Urinary bladder (tissue), 4 donors: ENCODE results near the gene TMCC1. TPM values are rescaled to one million over a fixed set of nuclear protein-coding genes. Genes with fewer than 3 reads are reported as not detected.
"Not testable (repeated sequence)": the region's sequence is repeated elsewhere in the genome, so short reads cannot be mapped to it uniquely, and the experiment has no call there.

Source experiments
- DNase-seq: peaks from one replicate; pipeline ENCODE4 v3.0.0-alpha.2; 2015; ENCODE audit errors: extremely low spot score
- H3K27ac ChIP-seq: one replicate; pipeline ENCODE4 v1.5.1; 2013; ENCODE audit warnings: low read depth, mild to moderate bottlenecking, moderate library complexity
- H3K36me3 ChIP-seq: one replicate; pipeline ENCODE4 v1.6.1; 2013; ENCODE audit warnings: mild to moderate bottlenecking, moderate library complexity; ENCODE audit not compliant: insufficient read depth
- H3K4me1 ChIP-seq: one replicate; pipeline ENCODE4 v1.6.1; 2013; ENCODE audit warnings: mild to moderate bottlenecking, moderate library complexity; ENCODE audit not compliant: insufficient read depth
- H3K4me3 ChIP-seq: one replicate; pipeline ENCODE4 v1.5.1; 2013; ENCODE audit warnings: low read depth, low read length
- WGBS: extraction: QIAGEN DNeasy Blood & Tissue Kit; methylation state at CpG from one replicate; pipeline ENCODE4 v1.1.7; 2013; 5-methylcytosine and 5-hydroxymethylcytosine counted together
- polyA plus RNA-seq: library from polyadenylated mRNA; stranded (reverse); fragments of 200-250 nt; gene quantifications from one replicate; pipeline ENCODE4 v1.2.3, GENCODE V29; 2013
- total RNA-seq: library from RNA; depleted of rRNA; stranded (reverse); fragments of >200 nt; gene quantifications from one replicate; pipeline ENCODE4 v1.2.3, GENCODE V29; 2014
- donor health status: healthy with polysubstance abuse.
- donor health status: healthy.

Gene TMCC1
- total and polyA plus RNA-seq, 2 donors: 14.5 to 44.1 TPM

DNA sequence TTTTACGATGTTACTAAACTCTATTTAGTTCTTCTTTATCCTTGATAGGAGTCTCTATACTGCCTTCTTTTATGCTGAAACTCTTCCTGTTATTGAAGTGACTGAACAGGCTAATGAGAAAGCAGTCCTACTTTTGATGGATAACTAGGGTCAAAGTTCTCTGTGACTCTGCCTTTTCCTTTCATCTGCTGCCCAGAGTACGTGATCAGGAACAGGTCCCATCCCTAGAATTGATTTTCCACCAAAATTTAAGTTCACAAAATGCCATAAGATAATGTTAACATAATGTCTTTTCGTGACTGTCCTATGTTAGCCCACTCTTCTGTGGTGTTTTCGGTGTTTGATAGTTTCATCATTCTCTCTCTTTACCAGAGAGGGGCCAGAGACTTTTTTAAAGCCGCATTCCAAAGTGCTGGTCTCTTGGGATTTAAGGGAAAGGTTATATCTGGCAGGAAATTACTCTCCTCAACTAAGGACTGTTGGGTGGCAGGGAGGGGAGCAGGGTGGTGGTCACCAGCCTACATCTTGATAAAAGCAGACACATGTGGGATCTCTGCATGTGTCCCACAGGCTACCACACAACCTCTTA, 236.8 kb downstream of the TMCC1 start:
- 89% methylated on average over 5 of the region's 5 CpGs for WGBS
- H3K27ac ChIP-seq: no peak overlapping the region
- no peak for DNase-seq

GRCh38 chr3:129655291-129655700, 238.2 kb downstream of the TMCC1 start:
- Histone ChIP-seq H3K4me1 (no peaks in the 10 kb centered on the region), H3K36me3 (no peaks in the 10 kb centered on the region), H3K4me3 (no peak overlapping the region), H3K27ac (no peak overlapping the region)
- WGBS: 91% methylated on average over 4 of the region's 4 CpGs
- no peak for DNase-seq

More for the DNA sequence above, 236.8 kb downstream of the TMCC1 start:
- Histone ChIP-seq H3K4me1 (no peaks in the 10 kb centered on the region), H3K36me3 (no peaks in the 10 kb centered on the region), H3K4me3 (no peak overlapping the region)

DNA sequence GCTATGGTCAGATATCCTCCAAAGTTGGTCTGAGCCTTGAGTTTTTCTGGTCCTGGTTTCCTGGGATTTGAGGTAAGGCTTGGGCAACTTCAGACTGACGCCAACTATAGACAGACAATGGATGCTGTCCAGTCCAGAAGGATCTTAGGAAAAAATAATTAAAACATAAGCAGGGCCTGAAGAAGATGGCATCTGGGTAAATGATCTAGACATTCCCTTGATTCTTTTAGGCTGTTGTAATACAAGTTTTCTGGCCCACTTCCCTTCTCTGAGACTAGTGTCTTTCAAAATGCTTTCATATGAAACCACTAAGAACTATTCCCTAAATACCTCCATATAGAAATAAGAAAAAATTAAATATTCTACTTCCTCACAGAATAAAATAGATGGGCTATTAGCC, 239.4 kb downstream of the TMCC1 start:
- 94% methylated on average over 1 of the region's 1 CpG for WGBS
- DNase-seq: no peak

DNA sequence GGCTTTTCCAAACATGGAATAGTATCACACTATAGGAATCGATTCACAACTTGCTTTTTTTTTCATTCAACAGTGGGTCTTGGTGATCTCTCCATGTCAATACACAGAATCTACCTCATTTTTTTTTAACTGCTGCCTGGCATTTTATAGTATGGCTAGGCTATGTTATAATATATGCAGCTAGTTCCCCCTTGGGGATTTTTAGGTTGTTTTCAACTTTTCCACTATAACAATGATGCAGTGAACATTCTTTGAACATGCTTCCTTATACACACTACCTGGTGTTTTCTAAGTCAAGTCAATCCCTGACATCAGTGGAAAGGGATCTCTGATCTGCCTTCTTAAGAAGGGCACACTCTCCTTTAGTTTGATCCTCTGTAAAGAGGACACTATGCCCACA, 240.5 kb downstream of the TMCC1 start:
- Histone ChIP-seq H3K4me1 (no peaks in the 10 kb centered on the region), H3K27ac (no peak overlapping the region), H3K36me3 (no peaks in the 10 kb centered on the region), H3K4me3 (no peak overlapping the region)
- DNase-seq: no peak
- WGBS: 73% methylated on average over 1 of the region's 1 CpG

More for the DNA sequence above, 239.4 kb downstream of the TMCC1 start:
- H3K27ac ChIP-seq: no peak overlapping the region
- no peaks in the 10 kb centered on the region for H3K4me1 ChIP-seq
- H3K4me3 ChIP-seq: no peak overlapping the region
- H3K36me3 ChIP-seq: no peaks in the 10 kb centered on the region

GRCh38 chr3:129651435-129652202, 241.9 kb downstream of the TMCC1 start:
- 66% methylated on average over 8 of the region's 8 CpGs for WGBS
- DNase-seq: no peak

GRCh38 chr3:129650256-129650872, 243.1 kb downstream of the TMCC1 start:
- WGBS: 29% methylated on average over 7 of the region's 7 CpGs
- Histone ChIP-seq H3K4me1 (no peaks in the 10 kb centered on the region), H3K27ac (no peak overlapping the region), H3K36me3 (no peaks in the 10 kb centered on the region), H3K4me3 (no peak overlapping the region)
- DNase-seq: no peak

More at GRCh38 chr3:129651435-129652202, 241.9 kb downstream of the TMCC1 start:
- Histone ChIP-seq H3K4me1 (no peaks in the 10 kb centered on the region), H3K27ac (no peak overlapping the region), H3K4me3 (no peak overlapping the region), H3K36me3 (no peaks in the 10 kb centered on the region)

DNA sequence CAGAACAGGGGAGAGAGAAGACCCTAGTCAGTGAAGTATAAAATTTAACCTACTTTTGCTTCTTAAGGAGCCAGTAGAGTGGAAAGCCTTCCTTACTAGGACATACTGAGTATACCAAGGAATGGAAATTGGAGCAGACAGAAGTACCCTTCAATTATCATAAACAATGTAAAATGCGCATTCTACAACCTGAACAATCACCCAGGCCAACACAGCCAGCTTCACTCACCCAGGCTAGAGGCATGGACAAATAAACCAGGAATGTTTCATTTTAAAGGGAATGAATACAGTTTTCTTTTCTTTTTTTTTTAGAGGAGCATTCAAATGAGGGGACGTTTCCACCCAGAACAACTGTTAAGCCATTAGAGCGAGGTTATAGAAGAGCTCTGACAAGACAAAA, 245.1 kb downstream of the TMCC1 start:
- Histone ChIP-seq H3K4me1 (no peaks in the 10 kb centered on the region), H3K4me3 (no peak overlapping the region), H3K36me3 (no peaks in the 10 kb centered on the region), H3K27ac (no peak overlapping the region)
- 85% methylated on average over 3 of the region's 3 CpGs for WGBS
- no peak for DNase-seq

- Histone ChIP-seq H3K4me1 (no peaks in the 10 kb centered on the region), H3K4me3 (no peak overlapping the region), H3K36me3 (no peaks in the 10 kb centered on the region), H3K27ac (no peak overlapping the region)
- 74% methylated on average over 5 of the region's 5 CpGs for WGBS
- no peak for DNase-seq
Measured at GRCh38 chr3:129645286-129645685, 248.2 kb downstream of the TMCC1 start.

- 82% methylated on average over 3 of the region's 3 CpGs for WGBS
- no peaks in the 10 kb centered on the region for H3K4me1 ChIP-seq
- no peak for DNase-seq
- no peak overlapping the region for H3K4me3 ChIP-seq
- H3K36me3 ChIP-seq: no peaks in the 10 kb centered on the region
- H3K27ac ChIP-seq: no peak overlapping the region
Measured at GRCh38 chr3:129644836-129645235, 248.7 kb downstream of the TMCC1 start.

- not testable (repeated sequence) for H3K4me3 ChIP-seq, H3K27ac ChIP-seq, H3K36me3 ChIP-seq, DNase-seq, H3K4me1 ChIP-seq
- WGBS: 38% methylated on average over 8 of the region's 10 CpGs
Measured at GRCh38 chr3:129641567-129642260, 251.8 kb downstream of the TMCC1 start.

DNA sequence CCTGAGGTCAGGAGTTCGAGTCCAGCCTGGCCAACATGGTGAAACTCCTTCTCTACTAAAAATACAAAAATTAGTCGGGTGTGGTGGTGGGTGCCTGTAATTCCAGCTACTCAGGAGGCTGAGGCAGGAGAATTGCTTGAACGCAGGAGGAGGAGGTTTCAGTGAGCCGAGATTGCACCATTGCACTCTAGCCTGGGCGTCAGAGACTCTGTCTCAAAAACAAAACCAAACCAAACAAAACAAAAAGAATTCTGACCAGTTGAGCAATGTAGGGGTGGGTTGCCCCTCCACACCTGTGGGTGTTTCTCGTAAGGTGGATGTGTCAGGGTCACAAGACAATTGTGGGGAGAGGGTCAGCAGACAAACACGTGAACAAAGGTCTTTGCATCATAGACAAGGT, 252.5 kb downstream of the TMCC1 start:
- not testable (repeated sequence) for H3K27ac ChIP-seq, H3K36me3 ChIP-seq, H3K4me3 ChIP-seq, DNase-seq, H3K4me1 ChIP-seq
- WGBS: 86% methylated on average over 7 of the region's 7 CpGs

- WGBS: 49% methylated on average over 3 of the region's 3 CpGs
- H3K36me3 ChIP-seq: no peaks in the 10 kb centered on the region
- no peak overlapping the region for H3K27ac ChIP-seq
- no peaks in the 10 kb centered on the region for H3K4me1 ChIP-seq
- no peak overlapping the region for H3K4me3 ChIP-seq
- DNase-seq: no peak
Measured at GRCh38 chr3:129638481-129638880, 255.0 kb downstream of the TMCC1 start.

DNA sequence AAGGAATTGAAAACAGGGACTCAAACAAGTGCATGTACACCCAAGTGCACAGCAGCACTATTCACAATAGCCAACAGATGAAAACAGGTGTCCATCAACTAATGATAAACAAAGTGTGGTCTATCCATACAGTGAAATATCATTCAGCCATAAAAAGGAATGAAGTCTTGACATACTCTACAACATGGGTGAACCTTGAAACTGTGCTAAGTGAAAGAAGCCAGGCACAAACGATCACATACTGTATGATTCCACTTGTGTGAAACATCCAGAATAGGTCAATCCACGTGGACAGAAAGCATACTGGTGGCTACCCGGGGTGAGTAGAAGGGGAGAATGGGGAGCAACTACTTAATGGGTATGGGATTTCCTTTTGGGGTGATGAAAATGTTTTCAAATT, 257.4 kb downstream of the TMCC1 start:
- Histone ChIP-seq H3K36me3 (no peaks in the 10 kb centered on the region), H3K27ac (no peak overlapping the region), H3K4me3 (no peak overlapping the region), H3K4me1 (no peaks in the 10 kb centered on the region)
- WGBS: 90% methylated on average over 3 of the region's 3 CpGs
- DNase-seq: no peak
